ENCODE measurements around the gene PEPD. TPM values are rescaled to one million over a fixed set of nuclear protein-coding genes. Genes with fewer than 3 reads are reported as not detected.
A peak's percentile ranks its signal among the peaks of the same experiment; 100 is the strongest.

Gene PEPD
- total RNA-seq, 1 donor from 2014 or later, result 30.0 TPM

DNA sequence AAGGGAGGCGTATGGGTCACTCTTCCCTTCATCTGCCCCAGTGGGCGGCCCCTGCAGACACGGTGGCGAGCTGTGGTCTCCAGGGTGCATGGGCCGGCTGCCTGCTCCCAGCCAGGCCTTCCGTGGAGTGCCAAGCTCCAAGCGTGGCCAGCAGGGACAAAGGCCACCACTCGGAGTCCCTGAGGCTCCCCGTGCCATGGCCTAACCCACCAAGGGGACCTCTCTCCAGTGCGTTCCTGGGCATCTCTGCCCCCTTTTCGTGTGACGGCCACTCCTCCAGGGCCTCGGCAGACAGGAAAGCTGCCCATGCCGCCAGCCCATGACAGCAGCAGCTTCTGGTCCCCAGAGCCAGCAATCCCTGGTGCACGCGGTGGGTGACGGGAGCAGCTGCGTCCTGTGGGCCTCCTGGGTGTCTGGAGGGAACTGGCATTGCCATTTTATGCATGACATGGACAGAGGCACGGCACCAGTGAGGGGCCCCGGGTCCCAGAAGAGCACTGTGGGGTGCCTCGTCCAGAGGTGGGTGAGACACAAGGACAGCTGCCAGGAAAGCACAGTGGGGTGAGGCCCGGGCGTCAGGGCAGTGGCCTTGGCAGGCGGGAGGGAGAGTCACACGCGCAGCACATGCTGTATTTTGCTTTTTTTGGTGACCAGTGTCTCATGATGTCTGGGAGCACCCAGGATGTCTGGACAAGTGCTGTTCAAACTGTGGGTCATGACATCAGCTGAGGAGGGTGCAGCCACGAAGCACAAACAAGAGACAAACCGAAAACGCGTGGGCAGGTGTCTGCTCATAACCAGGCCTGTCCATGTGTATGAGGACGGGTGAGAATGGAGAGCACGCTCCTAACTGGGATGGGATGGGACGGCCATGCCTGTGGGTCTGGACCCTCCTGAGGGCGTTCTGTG is 115.8 kb downstream of the PEPD start:
- no peaks in the 10 kb centered on the region for H3K9me3 ChIP-seq (replicated peaks)
- TF ChIP-seq, protein P1, sequence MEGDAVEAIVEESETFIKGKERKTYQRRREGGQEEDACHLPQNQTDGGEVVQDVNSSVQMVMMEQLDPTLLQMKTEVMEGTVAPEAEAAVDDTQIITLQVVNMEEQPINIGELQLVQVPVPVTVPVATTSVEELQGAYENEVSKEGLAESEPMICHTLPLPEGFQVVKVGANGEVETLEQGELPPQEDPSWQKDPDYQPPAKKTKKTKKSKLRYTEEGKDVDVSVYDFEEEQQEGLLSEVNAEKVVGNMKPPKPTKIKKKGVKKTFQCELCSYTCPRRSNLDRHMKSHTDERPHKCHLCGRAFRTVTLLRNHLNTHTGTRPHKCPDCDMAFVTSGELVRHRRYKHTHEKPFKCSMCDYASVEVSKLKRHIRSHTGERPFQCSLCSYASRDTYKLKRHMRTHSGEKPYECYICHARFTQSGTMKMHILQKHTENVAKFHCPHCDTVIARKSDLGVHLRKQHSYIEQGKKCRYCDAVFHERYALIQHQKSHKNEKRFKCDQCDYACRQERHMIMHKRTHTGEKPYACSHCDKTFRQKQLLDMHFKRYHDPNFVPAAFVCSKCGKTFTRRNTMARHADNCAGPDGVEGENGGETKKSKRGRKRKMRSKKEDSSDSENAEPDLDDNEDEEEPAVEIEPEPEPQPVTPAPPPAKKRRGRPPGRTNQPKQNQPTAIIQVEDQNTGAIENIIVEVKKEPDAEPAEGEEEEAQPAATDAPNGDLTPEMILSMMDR (IDR thresholded peaks at IDR 0.05; ENCODE audit: borderline replicate concordance), result no peak
- DNase-seq, result peak; percentile 17
- H3K4me3 ChIP-seq, result no peak overlapping the region
- intact Hi-C loops (cut with micrococcal nuclease), result loop anchor here (5.0 kb wide), 1 partner anchor 169 kb away; no protein-coding TSS in a partner anchor
- no peaks in the 10 kb centered on the region for H3K27me3 ChIP-seq (ENCODE audit: low read depth)
- H3K4me1 ChIP-seq, result peaks cover 26% of the 10 kb centered on the region
- peak overlapping the region; percentile 19 for H3K27ac ChIP-seq (replicated peaks)
- H3K36me3 ChIP-seq, result peaks cover 7% of the 10 kb centered on the region

DNA sequence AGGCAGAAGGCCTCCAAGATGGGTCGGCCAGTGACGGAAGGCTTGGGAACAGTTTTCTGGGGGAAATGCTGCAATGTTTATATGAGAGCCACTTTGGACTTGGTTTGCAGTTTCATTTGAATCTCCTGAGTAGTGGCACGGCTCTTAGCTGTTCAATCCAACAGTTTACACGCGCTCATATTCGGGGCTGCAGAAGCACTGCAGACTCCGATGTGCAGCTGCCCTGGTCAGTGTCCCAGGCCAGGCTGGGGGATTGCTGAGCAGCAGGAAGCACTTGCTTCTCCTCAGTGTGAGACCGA is 116.4 kb downstream of the PEPD start:
- peaks cover 1% of the 10 kb centered on the region for H3K36me3 ChIP-seq
- intact Hi-C loops (cut with micrococcal nuclease), result loop anchor here (5.0 kb wide), 1 partner anchor 168 kb away; no protein-coding TSS in a partner anchor
- DNase-seq, result no peak
- peaks cover 26% of the 10 kb centered on the region for H3K4me1 ChIP-seq
- H3K27me3 ChIP-seq (ENCODE audit: low read depth), result no peaks in the 10 kb centered on the region
- no peaks in the 10 kb centered on the region for H3K9me3 ChIP-seq (replicated peaks)
- H3K27ac ChIP-seq (replicated peaks), result peak overlapping the region; percentile 19
- H3K4me3 ChIP-seq, result no peak overlapping the region
- TF ChIP-seq, protein P1 (IDR thresholded peaks at IDR 0.05; ENCODE audit: borderline replicate concordance), result no peak

DNA sequence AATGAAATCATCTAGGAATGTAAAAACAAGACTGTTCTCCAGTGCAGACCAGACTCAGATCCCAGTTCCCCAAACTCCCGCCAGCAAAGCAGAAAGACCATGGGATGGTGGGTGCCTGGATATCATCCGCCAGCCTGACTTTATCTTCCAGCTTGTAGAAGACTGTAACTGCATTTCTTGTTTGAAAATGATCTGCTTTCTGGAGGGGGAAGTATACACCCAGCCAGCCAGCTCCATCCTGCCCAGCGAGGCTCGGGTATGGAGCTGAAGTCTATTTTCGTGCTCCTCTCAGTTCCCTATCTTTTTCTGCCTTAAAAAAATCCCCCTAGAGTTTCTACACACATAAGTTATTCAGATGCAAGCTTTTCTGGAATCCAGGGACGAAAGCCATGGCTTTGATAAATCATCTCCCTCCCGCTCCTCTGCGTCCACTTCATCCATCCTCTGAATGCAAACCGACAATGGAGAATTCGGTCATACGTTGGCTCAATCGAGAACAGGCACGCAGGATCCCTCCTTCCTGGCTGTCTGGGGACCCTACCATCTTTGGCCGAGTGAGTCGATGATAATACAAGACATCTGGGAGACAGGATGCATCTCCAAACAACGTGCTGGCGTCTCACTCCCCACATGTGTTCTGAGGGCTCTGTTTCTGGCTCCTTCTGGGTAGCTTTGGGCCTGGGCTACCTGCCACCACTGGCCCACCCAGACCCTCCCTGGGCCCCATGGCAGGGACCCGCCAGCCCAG is 116.9 kb downstream of the PEPD start:
- DNase-seq, result peak; percentile 12
- Histone ChIP-seq H3K36me3 (no peaks in the 10 kb centered on the region), H3K27ac (replicated peaks) (peak overlapping the region; percentile 19), H3K9me3 (replicated peaks) (no peaks in the 10 kb centered on the region), H3K4me1 (peaks cover 26% of the 10 kb centered on the region), H3K4me3 (no peak overlapping the region), H3K27me3 (ENCODE audit: low read depth) (no peaks in the 10 kb centered on the region)
- intact Hi-C loops (cut with micrococcal nuclease), result loop anchor here (5.0 kb wide), 1 partner anchor 167 kb away; no protein-coding TSS in a partner anchor
- TF ChIP-seq, protein P1 (IDR thresholded peaks at IDR 0.05; ENCODE audit: borderline replicate concordance), result no peak

DNA sequence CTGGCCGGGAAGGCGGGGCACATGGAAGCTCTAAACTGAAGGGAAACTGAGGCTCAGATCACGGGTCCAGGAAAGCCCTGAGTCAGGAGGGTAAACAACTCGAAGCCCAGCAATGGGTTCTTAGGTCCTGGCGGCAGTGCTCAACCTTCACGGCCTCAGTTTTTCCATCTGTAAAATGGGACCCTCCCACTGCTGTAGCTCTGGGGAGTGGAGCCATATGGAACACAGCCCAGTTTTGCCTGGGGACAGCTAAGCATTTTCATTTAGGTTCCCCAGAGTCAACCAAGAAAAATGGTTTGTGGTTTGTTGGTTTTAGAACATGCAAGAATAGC is 117.7 kb downstream of the PEPD start:
- Histone ChIP-seq H3K27ac (replicated peaks) (no peak overlapping the region), H3K27me3 (ENCODE audit: low read depth) (no peaks in the 10 kb centered on the region), H3K36me3 (no peaks in the 10 kb centered on the region), H3K4me3 (no peak overlapping the region), H3K4me1 (peaks cover 26% of the 10 kb centered on the region), H3K9me3 (replicated peaks) (no peaks in the 10 kb centered on the region)
- intact Hi-C loops (cut with micrococcal nuclease), result no loop called here
- TF ChIP-seq, protein P1 (IDR thresholded peaks at IDR 0.05; ENCODE audit: borderline replicate concordance), result no peak
- DNase-seq, result peak; percentile 7

DNA sequence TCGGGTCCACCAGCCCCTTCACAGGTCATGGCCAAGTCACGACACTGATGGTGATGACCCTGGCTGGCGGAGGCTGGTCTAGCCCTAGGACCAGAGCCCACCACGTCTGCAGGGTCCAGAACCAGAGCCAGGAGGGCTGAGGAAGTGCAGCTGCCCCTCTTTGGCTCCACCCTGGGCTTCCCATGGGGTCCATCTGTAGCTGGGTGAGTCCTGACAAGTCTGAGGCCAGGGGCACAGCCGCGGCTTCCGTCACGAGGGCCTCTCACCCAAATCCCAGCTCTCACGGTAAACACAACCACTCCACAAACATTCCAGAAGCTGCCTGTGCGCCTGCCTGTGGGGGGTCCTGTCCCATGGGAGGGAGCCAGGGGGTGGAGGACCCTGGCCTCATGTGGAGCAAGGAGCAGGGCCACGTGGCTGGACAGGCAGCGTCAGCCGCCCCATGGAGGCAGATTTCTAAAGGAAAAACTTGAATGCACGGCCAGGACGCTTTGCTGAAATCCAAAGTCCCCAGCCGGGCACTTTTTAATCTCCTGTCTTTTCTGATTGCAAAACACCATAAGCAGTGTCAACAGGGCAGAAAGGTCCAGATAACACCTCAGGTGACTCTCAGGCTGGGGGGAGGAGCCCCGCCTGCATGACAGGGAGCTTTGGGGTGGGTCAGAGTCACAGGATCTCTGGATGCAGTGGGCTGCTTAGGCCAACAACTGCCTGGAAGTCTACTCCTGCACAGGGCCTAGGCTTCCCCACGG is 118.2 kb downstream of the PEPD start:
- TF ChIP-seq, protein P1 (IDR thresholded peaks at IDR 0.05; ENCODE audit: borderline replicate concordance), result no peak
- no peaks in the 10 kb centered on the region for H3K36me3 ChIP-seq
- intact Hi-C loops (cut with micrococcal nuclease), result no loop called here
- peaks cover 26% of the 10 kb centered on the region for H3K4me1 ChIP-seq
- no peak overlapping the region for H3K27ac ChIP-seq (replicated peaks)
- no peak overlapping the region for H3K4me3 ChIP-seq
- no peaks in the 10 kb centered on the region for H3K27me3 ChIP-seq (ENCODE audit: low read depth)
- H3K9me3 ChIP-seq (replicated peaks), result no peaks in the 10 kb centered on the region
- DNase-seq, result no peak

All from left ventricle myocardium inferior (tissue), 1 donor.